HG03378 (cell line): ENCODE measurements around the gene PABPN1L.
"Not testable (repeated sequence)": the region's sequence is repeated elsewhere in the genome, so short reads cannot be mapped to it uniquely, and the experiment has no call there.

Experiments
- ATAC-seq: cut with Tn5 transposase; IDR thresholded peaks from one replicate; pipeline ENCODE4 v1.9.1; 2021; ENCODE audit warnings: mild to moderate bottlenecking, moderate library complexity; ENCODE audit not compliant: unreplicated experiment

PABPN1L gene

GRCh38 chr16:88833086-88833485 lies 33.4 kb downstream of the PABPN1L start:
- ATAC-seq: no peak

GRCh38 chr16:88831838-88832237 lies 34.6 kb downstream of the PABPN1L start:
- ATAC-seq: no peak

GRCh38 chr16:88830783-88831182 lies 35.7 kb downstream of the PABPN1L start:
- ATAC-seq: no peak

- no peak for ATAC-seq
These were observed 36.2 kb downstream of the PABPN1L start for GRCh38 chr16:88830258-88830657.

- ATAC-seq: no peak
These were observed 37.7 kb downstream of the PABPN1L start for GRCh38 chr16:88828711-88829110.

- ATAC-seq: no peak
These were observed 38.7 kb downstream of the PABPN1L start for GRCh38 chr16:88827727-88828126.

GRCh38 chr16:88826070-88826840 lies 40.2 kb downstream of the PABPN1L start:
- ATAC-seq: no peak

- no peak for ATAC-seq
These were observed 41.3 kb downstream of the PABPN1L start for GRCh38 chr16:88825146-88825545.

- ATAC-seq: no peak
These were observed 42.0 kb downstream of the PABPN1L start for GRCh38 chr16:88824256-88825077.

- ATAC-seq: not testable (repeated sequence)
These were observed 42.8 kb downstream of the PABPN1L start for GRCh38 chr16:88823646-88824045.

GRCh38 chr16:88822281-88823040 lies 44.0 kb downstream of the PABPN1L start:
- no peak for ATAC-seq

- ATAC-seq: no peak
These were observed 45.2 kb downstream of the PABPN1L start for GRCh38 chr16:88821168-88821850.

- ATAC-seq: no peak
These were observed 46.0 kb downstream of the PABPN1L start for GRCh38 chr16:88820385-88821025.

- ATAC-seq: no peak
These were observed 47.3 kb downstream of the PABPN1L start for GRCh38 chr16:88819126-88819525.

- ATAC-seq: no peak
These were observed 47.9 kb downstream of the PABPN1L start for GRCh38 chr16:88818575-88818874.

GRCh38 chr16:88817785-88818574 lies 48.5 kb downstream of the PABPN1L start:
- ATAC-seq: no peak

- no peak for ATAC-seq
These were observed 49.5 kb downstream of the PABPN1L start for GRCh38 chr16:88816736-88817535.

GRCh38 chr16:88815901-88816589 lies 50.4 kb downstream of the PABPN1L start:
- no peak for ATAC-seq
